WTC11 (cell line): ENCODE data around the gene ITIH5. TPM values are rescaled to one million over a fixed set of nuclear protein-coding genes. Genes with fewer than 3 reads are reported as not detected.

Source experiments
- ATAC-seq: fragments of 200-7000 bp; cut with Tn5 transposase; 2 replicates; pipeline ENCODE4 v1.10.0; 2021; ENCODE audit warnings: mild to moderate bottlenecking, moderate library complexity
- CTCF ChIA-PET: fragments of 300-600 bp; sonication (Branson Sonifier 250); formaldehyde crosslinking; loops from one replicate; lab custom pipeline; 2021; ENCODE audit warnings: antibody characterized with exemption; lab: Charles Lee
- POLR2A ChIA-PET: fragments of 350-600 bp; sonication (Branson Sonifier 250); formaldehyde crosslinking; loops from one replicate; lab custom pipeline; 2021; ENCODE audit warnings: antibody characterized with exemption; lab: Charles Lee
- DNase-seq: peaks from one replicate; pipeline ENCODE4 v3.0.0; 2021; ENCODE audit warnings: low spot score
- H3K27ac Mint-ChIP-seq: 2 replicates; pipeline ENCODE4 v1.8.0; 2021; ENCODE audit warnings: mixed read lengths
- H3K27me3 Mint-ChIP-seq: 2 replicates; pipeline ENCODE4 v1.8.0; 2021; ENCODE audit warnings: low read depth, mild to moderate bottlenecking, moderate library complexity, mixed read lengths
- H3K36me3 Mint-ChIP-seq: 2 replicates; pipeline ENCODE4 v1.8.0; 2021; ENCODE audit warnings: mixed read lengths
- H3K4me1 Mint-ChIP-seq: 2 replicates; pipeline ENCODE4 v1.8.0; 2022; ENCODE audit warnings: mixed read lengths
- H3K4me3 Mint-ChIP-seq: 2 replicates; pipeline ENCODE4 v1.8.0; 2021; ENCODE audit warnings: mild to moderate bottlenecking, moderate library complexity, mixed read lengths
- H3K9me3 Mint-ChIP-seq: 2 replicates; pipeline ENCODE4 v1.8.0; 2021; ENCODE audit warnings: mixed read lengths
- ATF1 ChIP-seq: sonication (generic); formaldehyde crosslinking; IDR thresholded peaks from 2 replicates; pipeline ENCODE4 v1.8.1; 2023; ENCODE audit warnings: mild to moderate bottlenecking, moderate library complexity, missing genetic modification reagents
- ATF3 ChIP-seq: sonication (generic); formaldehyde crosslinking; conservative IDR thresholded peaks from 2 replicates; pipeline ENCODE4 v1.8.1; 2022; ENCODE audit warnings: mild to moderate bottlenecking, missing genetic modification reagents
- ELF4 ChIP-seq: sonication (generic); formaldehyde crosslinking; IDR thresholded peaks from 2 replicates; pipeline ENCODE4 v1.8.1; 2022; ENCODE audit warnings: low read depth, mild to moderate bottlenecking, moderate library complexity, missing genetic modification reagents
- GRHL2 ChIP-seq: fragments of 250-450 bp; sonication (Bioruptor Pico); IDR thresholded peaks from 2 replicates; pipeline ENCODE4 v1.8.0; 2022; ENCODE audit warnings: mild to moderate bottlenecking, moderate library complexity; ENCODE audit not compliant: insufficient replicate concordance, severe bottlenecking
- HMGXB4 ChIP-seq: sonication (generic); formaldehyde crosslinking; IDR thresholded peaks from 2 replicates; pipeline ENCODE4 v1.8.1; 2023; ENCODE audit warnings: mild to moderate bottlenecking, moderate library complexity, missing genetic modification reagents
- MAX ChIP-seq: sonication (generic); formaldehyde crosslinking; IDR thresholded peaks from 2 replicates; pipeline ENCODE4 v1.8.0; 2022; ENCODE audit warnings: mild to moderate bottlenecking, missing genetic modification reagents
- NR3C1 ChIP-seq: sonication (generic); formaldehyde crosslinking; conservative IDR thresholded peaks from 2 replicates; pipeline ENCODE4 v1.8.1; 2023; ENCODE audit warnings: low read depth, mild to moderate bottlenecking, missing genetic modification reagents
- SMAD4 ChIP-seq: sonication (generic); formaldehyde crosslinking; IDR thresholded peaks from 2 replicates; pipeline ENCODE4 v1.8.0; 2022; ENCODE audit warnings: mild to moderate bottlenecking, missing genetic modification reagents
- SP1 ChIP-seq: sonication (generic); formaldehyde crosslinking; conservative IDR thresholded peaks from 2 replicates; pipeline ENCODE4 v1.8.1; 2022; ENCODE audit warnings: missing genetic modification reagents
- ZNF671 ChIP-seq: fragments of 250-450 bp; sonication (Bioruptor Pico); IDR thresholded peaks from 2 replicates; pipeline ENCODE4 v1.8.0; 2021; ENCODE audit warnings: mild to moderate bottlenecking
- total RNA-seq: library from RNA; stranded (reverse); gene quantifications from 3 replicates; pipeline ENCODE4 v1.2.3, GENCODE V29; 2021
- TF ChIP-seq, protein P1 (sequence below): fragments of 250-450 bp; sonication (Bioruptor Pico); IDR thresholded peaks from 2 replicates; pipeline ENCODE4 v1.9.0; 2021; ENCODE audit warnings: mild to moderate bottlenecking, borderline replicate concordance
- TF ChIP-seq, protein P2 (sequence below): fragments of 250-450 bp; sonication (Bioruptor Pico); IDR thresholded peaks from 2 replicates; pipeline ENCODE4 v1.8.0; 2021; ENCODE audit warnings: mild to moderate bottlenecking
- TF ChIP-seq, protein P3 (sequence below): sonication (generic); formaldehyde crosslinking; IDR thresholded peaks from 2 replicates; pipeline ENCODE4 v1.8.1; 2022; ENCODE audit warnings: low read depth, missing genetic modification reagents, borderline replicate concordance
- TF ChIP-seq, protein P4 (sequence below): sonication (generic); formaldehyde crosslinking; IDR thresholded peaks from 2 replicates; pipeline ENCODE4 v1.8.0; 2023; ENCODE audit warnings: missing genetic modification reagents
- TF ChIP-seq, protein P5 (sequence below): sonication (generic); formaldehyde crosslinking; IDR thresholded peaks from 2 replicates; pipeline ENCODE4 v1.8.1; 2022; ENCODE audit warnings: mild to moderate bottlenecking, missing genetic modification reagents, moderate library complexity, borderline replicate concordance
- TF ChIP-seq, protein P6 (sequence below): fragments of 250-450 bp; sonication (Bioruptor Pico); conservative IDR thresholded peaks from 2 replicates; pipeline ENCODE4 v1.9.0; 2021; ENCODE audit warnings: mild to moderate bottlenecking
- TF ChIP-seq, protein P7 (sequence below): sonication (generic); formaldehyde crosslinking; IDR thresholded peaks from 2 replicates; pipeline ENCODE4 v1.8.1; 2022; ENCODE audit warnings: missing genetic modification reagents, borderline replicate concordance

ITIH5 gene
- total RNA-seq, 1 experiment from 2014 or later = 3.1 TPM

DNA sequence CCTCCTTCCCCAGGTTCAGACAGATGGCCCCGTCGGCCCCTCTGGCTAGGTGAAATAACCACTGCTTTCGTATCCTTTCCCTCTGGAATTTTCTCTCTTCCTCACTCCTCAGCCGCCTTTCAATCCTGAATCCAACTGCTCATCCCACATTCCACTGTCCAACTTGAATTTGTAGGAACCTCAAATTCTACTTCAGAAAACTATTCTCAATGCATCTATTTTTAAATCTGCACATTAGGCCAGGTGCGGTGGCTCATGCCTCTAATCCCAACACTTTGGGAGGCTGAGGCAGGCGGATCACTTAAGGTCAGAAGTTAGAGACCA lies 78.9 kb downstream of the ITIH5 start (continued):
- TF ChIP-seq, protein P1, sequence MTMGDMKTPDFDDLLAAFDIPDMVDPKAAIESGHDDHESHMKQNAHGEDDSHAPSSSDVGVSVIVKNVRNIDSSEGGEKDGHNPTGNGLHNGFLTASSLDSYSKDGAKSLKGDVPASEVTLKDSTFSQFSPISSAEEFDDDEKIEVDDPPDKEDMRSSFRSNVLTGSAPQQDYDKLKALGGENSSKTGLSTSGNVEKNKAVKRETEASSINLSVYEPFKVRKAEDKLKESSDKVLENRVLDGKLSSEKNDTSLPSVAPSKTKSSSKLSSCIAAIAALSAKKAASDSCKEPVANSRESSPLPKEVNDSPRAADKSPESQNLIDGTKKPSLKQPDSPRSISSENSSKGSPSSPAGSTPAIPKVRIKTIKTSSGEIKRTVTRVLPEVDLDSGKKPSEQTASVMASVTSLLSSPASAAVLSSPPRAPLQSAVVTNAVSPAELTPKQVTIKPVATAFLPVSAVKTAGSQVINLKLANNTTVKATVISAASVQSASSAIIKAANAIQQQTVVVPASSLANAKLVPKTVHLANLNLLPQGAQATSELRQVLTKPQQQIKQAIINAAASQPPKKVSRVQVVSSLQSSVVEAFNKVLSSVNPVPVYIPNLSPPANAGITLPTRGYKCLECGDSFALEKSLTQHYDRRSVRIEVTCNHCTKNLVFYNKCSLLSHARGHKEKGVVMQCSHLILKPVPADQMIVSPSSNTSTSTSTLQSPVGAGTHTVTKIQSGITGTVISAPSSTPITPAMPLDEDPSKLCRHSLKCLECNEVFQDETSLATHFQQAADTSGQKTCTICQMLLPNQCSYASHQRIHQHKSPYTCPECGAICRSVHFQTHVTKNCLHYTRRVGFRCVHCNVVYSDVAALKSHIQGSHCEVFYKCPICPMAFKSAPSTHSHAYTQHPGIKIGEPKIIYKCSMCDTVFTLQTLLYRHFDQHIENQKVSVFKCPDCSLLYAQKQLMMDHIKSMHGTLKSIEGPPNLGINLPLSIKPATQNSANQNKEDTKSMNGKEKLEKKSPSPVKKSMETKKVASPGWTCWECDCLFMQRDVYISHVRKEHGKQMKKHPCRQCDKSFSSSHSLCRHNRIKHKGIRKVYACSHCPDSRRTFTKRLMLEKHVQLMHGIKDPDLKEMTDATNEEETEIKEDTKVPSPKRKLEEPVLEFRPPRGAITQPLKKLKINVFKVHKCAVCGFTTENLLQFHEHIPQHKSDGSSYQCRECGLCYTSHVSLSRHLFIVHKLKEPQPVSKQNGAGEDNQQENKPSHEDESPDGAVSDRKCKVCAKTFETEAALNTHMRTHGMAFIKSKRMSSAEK (CRISPR knock-in tag) = no peak
- TF ChIP-seq, protein P2, sequence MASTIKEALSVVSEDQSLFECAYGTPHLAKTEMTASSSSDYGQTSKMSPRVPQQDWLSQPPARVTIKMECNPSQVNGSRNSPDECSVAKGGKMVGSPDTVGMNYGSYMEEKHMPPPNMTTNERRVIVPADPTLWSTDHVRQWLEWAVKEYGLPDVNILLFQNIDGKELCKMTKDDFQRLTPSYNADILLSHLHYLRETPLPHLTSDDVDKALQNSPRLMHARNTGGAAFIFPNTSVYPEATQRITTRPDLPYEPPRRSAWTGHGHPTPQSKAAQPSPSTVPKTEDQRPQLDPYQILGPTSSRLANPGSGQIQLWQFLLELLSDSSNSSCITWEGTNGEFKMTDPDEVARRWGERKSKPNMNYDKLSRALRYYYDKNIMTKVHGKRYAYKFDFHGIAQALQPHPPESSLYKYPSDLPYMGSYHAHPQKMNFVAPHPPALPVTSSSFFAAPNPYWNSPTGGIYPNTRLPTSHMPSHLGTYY (CRISPR knock-in tag) = no peak
- TF ChIP-seq MAX (CRISPR knock-in tag) = no peak
- TF ChIP-seq SP1 (CRISPR knock-in tag) = no peak
- TF ChIP-seq, protein P3, sequence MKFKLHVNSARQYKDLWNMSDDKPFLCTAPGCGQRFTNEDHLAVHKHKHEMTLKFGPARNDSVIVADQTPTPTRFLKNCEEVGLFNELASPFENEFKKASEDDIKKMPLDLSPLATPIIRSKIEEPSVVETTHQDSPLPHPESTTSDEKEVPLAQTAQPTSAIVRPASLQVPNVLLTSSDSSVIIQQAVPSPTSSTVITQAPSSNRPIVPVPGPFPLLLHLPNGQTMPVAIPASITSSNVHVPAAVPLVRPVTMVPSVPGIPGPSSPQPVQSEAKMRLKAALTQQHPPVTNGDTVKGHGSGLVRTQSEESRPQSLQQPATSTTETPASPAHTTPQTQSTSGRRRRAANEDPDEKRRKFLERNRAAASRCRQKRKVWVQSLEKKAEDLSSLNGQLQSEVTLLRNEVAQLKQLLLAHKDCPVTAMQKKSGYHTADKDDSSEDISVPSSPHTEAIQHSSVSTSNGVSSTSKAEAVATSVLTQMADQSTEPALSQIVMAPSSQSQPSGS (CRISPR knock-in tag) = no peak
- TF ChIP-seq ZNF671 = no peak
- TF ChIP-seq GRHL2 (CRISPR knock-in tag) = no peak
- no peak for TF ChIP-seq HMGXB4

- H3K27ac Mint-ChIP-seq = no peak overlapping the region
- H3K4me3 Mint-ChIP-seq = no peak overlapping the region
- H3K36me3 Mint-ChIP-seq = no peaks in the 10 kb centered on the region
- H3K4me1 Mint-ChIP-seq = no peaks in the 10 kb centered on the region
- DNase-seq (no peak), ATAC-seq (no peak)
- no peaks in the 10 kb centered on the region for H3K27me3 Mint-ChIP-seq
- ChIA-PET POLR2A (no interaction called here), CTCF (interaction anchor here (0.8 kb wide), 1 partner anchor 58 kb away, joined by 4 read pairs; no protein-coding TSS in a partner anchor)
- H3K9me3 Mint-ChIP-seq = no peaks in the 10 kb centered on the region
- TF ChIP-seq, protein P4, sequence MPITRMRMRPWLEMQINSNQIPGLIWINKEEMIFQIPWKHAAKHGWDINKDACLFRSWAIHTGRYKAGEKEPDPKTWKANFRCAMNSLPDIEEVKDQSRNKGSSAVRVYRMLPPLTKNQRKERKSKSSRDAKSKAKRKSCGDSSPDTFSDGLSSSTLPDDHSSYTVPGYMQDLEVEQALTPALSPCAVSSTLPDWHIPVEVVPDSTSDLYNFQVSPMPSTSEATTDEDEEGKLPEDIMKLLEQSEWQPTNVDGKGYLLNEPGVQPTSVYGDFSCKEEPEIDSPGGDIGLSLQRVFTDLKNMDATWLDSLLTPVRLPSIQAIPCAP (CRISPR knock-in tag) = no peak
- TF ChIP-seq, protein P5, sequence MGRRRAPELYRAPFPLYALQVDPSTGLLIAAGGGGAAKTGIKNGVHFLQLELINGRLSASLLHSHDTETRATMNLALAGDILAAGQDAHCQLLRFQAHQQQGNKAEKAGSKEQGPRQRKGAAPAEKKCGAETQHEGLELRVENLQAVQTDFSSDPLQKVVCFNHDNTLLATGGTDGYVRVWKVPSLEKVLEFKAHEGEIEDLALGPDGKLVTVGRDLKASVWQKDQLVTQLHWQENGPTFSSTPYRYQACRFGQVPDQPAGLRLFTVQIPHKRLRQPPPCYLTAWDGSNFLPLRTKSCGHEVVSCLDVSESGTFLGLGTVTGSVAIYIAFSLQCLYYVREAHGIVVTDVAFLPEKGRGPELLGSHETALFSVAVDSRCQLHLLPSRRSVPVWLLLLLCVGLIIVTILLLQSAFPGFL (CRISPR knock-in tag) = no peak
- TF ChIP-seq, protein P6, sequence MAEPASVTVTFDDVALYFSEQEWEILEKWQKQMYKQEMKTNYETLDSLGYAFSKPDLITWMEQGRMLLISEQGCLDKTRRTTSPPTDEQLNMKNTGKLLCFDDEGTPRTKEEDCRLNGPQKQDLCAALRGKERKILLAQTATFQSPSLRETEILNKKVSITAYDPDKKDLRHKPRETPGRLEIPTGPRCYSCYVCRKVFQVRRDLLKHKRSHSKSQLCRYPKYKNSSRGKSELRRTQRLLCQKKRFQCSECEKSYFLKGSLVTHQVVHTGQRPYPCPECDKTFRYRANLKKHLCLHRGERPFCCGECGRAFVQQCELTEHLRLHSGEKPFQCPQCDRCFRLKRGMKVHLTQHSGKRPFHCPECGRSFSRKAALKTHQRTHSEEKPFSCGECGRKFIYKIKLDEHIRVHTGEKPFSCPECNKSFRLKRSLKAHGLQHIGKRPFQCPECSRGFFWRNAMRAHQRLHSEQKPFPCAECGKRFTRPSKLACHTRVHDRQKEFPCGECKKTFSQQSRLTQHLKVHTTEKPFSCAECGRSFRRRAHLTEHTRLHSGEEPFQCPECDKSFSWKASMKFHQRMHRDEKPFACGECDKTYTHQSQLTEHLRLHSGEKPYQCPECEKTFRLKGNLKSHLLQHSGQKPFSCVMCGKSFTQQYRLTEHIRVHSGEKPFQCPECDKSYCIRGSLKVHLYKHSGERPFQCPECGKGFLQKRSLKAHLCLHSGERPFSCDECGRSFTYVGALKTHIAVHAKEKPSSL (CRISPR knock-in tag) = no peak
- TF ChIP-seq, protein P7, sequence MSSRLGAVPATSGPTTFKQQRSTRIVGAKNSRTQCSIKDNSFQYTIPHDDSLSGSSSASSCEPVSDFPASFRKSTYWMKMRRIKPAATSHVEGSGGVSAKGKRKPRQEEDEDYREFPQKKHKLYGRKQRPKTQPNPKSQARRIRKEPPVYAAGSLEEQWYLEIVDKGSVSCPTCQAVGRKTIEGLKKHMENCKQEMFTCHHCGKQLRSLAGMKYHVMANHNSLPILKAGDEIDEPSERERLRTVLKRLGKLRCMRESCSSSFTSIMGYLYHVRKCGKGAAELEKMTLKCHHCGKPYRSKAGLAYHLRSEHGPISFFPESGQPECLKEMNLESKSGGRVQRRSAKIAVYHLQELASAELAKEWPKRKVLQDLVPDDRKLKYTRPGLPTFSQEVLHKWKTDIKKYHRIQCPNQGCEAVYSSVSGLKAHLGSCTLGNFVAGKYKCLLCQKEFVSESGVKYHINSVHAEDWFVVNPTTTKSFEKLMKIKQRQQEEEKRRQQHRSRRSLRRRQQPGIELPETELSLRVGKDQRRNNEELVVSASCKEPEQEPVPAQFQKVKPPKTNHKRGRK = no peak
- TF ChIP-seq ELF4 (CRISPR knock-in tag) = no peak
- no peak for TF ChIP-seq SMAD4
- TF ChIP-seq NR3C1 (CRISPR knock-in tag) = no peak
- TF ChIP-seq ATF3 (CRISPR knock-in tag) = no peak
- TF ChIP-seq HMGXB4 = no peak
- no peak for TF ChIP-seq ATF1
These were observed 79.5 kb downstream of the ITIH5 start for GRCh38 chr10:7587168-7587864.
